GM18907 (cell line): ENCODE measurements around the gene MYG1.

Source experiments
- ATAC-seq: cut with Tn5 transposase; IDR thresholded peaks from one replicate; pipeline ENCODE4 v1.9.1; 2021; ENCODE audit warnings: mild to moderate bottlenecking, moderate library complexity; ENCODE audit not compliant: unreplicated experiment

Gene MYG1

GRCh38 chr12:53352331-53353256 is 53.1 kb downstream of the MYG1 start:
- ATAC-seq, result peak; percentile 79

GRCh38 chr12:53353257-53353655 is 53.8 kb downstream of the MYG1 start:
- no peak for ATAC-seq

- ATAC-seq, result no peak
Observed at GRCh38 chr12:53355121-53355520, 55.6 kb downstream of the MYG1 start.
